Measurements from ENCODE around the gene FALEC.
"Not testable (repeated sequence)": the region's sequence is repeated elsewhere in the genome, so short reads cannot be mapped to it uniquely, and the experiment has no call there.

Gene FALEC

GRCh38 chr1:150568594-150568966, 53.0 kb downstream of the FALEC start:
- TF ChIP-seq, protein P1, sequence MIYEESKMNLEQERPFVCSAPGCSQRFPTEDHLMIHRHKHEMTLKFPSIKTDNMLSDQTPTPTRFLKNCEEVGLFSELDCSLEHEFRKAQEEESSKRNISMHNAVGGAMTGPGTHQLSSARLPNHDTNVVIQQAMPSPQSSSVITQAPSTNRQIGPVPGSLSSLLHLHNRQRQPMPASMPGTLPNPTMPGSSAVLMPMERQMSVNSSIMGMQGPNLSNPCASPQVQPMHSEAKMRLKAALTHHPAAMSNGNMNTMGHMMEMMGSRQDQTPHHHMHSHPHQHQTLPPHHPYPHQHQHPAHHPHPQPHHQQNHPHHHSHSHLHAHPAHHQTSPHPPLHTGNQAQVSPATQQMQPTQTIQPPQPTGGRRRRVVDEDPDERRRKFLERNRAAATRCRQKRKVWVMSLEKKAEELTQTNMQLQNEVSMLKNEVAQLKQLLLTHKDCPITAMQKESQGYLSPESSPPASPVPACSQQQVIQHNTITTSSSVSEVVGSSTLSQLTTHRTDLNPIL (CRISPR knock-in tag; IDR thresholded peaks at IDR 0.05; ENCODE audit: low read depth): 0 out of 2 replicates have a peak, but pooled peaks have one; percentile 5
- TF ChIP-seq TCF4 (CRISPR knock-in tag; IDR thresholded peaks at IDR 0.05; ENCODE audit: borderline replicate concordance) (no peak), RARB (CRISPR knock-in tag; IDR thresholded peaks at IDR 0.05) (peak; percentile 75; the same call in 1 of the 2 replicates), ARNTL (CRISPR knock-in tag; IDR thresholded peaks at IDR 0.05; ENCODE audit: borderline replicate concordance, low read depth) (no peak), POU6F1 (CRISPR knock-in tag; IDR thresholded peaks at IDR 0.05; ENCODE audit: borderline replicate concordance, low read depth) (0 out of 2 replicates have a peak, but pooled peaks have one; percentile 3), TOX (CRISPR knock-in tag; IDR thresholded peaks at IDR 0.05; ENCODE audit: borderline replicate concordance) (peak; percentile 63; the same call in 1 of the 2 replicates), SNAI2 (CRISPR knock-in tag; IDR thresholded peaks at IDR 0.05) (0 out of 2 replicates have a peak, but pooled peaks have one; percentile 2)
- ATAC-seq: peak; percentile 7

DNA sequence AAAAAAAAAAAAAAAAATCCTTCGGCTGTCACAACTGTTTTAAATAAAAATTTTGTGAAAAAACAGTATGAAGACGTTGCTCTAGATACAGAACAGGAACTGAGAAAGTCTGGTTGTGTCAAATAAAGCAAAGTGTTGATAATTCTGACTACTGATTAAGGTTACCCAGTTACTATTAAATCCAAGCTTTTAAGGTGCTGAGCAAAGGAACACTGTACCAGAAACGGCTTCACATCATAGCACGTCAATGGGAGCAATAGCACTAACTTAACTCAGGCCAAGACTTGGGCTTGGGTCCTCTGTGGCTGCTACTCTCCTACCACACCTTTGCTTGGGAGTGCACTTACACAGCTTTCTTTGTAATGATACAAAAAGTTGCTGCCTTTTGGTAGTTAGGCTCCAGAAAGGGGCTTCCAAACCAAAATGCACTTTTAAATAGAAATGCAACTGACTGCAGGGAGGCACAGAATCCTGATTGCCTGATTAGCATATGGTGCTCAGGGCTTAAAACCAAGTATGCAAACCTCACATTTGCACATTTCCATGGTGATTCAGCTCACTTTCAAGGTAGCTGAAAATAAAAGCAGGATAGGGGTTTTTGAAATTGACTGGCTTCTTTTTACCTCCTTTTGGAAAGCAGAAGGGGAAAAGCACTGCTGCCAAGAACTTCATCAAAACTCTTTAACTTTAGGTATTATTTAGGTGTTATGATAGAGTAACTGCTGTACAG, 57.5 kb downstream of the FALEC start:
- TF ChIP-seq POU6F1 (CRISPR knock-in tag; IDR thresholded peaks at IDR 0.05; ENCODE audit: borderline replicate concordance, low read depth): peak; percentile 52; the same call in 1 of the 2 replicates
- no peak for TF ChIP-seq ZFP30 (CRISPR knock-in tag; IDR thresholded peaks at IDR 0.05)
- TF ChIP-seq ESRRG (CRISPR knock-in tag; IDR thresholded peaks at IDR 0.05): no peak
- TF ChIP-seq RARB (CRISPR knock-in tag; IDR thresholded peaks at IDR 0.05): peak; percentile 84
- TF ChIP-seq ZFP3 (CRISPR knock-in tag; IDR thresholded peaks at IDR 0.05): no peak
- 0 out of 2 replicates have a peak, but pooled peaks have one; percentile 21 for TF ChIP-seq CSRNP3 (CRISPR knock-in tag; IDR thresholded peaks at IDR 0.05)
- peak; percentile 85 for TF ChIP-seq TOX (CRISPR knock-in tag; IDR thresholded peaks at IDR 0.05; ENCODE audit: borderline replicate concordance)
- TF ChIP-seq BACH2 (CRISPR knock-in tag; IDR thresholded peaks at IDR 0.05; ENCODE audit: borderline replicate concordance): no peak
- peak; percentile 51; the same call in 1 of the 2 replicates for TF ChIP-seq ZC3H10 (CRISPR knock-in tag; IDR thresholded peaks at IDR 0.05)
- TF ChIP-seq, protein P2, sequence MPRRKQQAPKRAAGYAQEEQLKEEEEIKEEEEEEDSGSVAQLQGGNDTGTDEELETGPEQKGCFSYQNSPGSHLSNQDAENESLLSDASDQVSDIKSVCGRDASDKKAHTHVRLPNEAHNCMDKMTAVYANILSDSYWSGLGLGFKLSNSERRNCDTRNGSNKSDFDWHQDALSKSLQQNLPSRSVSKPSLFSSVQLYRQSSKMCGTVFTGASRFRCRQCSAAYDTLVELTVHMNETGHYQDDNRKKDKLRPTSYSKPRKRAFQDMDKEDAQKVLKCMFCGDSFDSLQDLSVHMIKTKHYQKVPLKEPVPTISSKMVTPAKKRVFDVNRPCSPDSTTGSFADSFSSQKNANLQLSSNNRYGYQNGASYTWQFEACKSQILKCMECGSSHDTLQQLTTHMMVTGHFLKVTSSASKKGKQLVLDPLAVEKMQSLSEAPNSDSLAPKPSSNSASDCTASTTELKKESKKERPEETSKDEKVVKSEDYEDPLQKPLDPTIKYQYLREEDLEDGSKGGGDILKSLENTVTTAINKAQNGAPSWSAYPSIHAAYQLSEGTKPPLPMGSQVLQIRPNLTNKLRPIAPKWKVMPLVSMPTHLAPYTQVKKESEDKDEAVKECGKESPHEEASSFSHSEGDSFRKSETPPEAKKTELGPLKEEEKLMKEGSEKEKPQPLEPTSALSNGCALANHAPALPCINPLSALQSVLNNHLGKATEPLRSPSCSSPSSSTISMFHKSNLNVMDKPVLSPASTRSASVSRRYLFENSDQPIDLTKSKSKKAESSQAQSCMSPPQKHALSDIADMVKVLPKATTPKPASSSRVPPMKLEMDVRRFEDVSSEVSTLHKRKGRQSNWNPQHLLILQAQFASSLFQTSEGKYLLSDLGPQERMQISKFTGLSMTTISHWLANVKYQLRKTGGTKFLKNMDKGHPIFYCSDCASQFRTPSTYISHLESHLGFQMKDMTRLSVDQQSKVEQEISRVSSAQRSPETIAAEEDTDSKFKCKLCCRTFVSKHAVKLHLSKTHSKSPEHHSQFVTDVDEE (CRISPR knock-in tag; IDR thresholded peaks at IDR 0.05): no peak
- no peak for TF ChIP-seq ISL1 (CRISPR knock-in tag; IDR thresholded peaks at IDR 0.05)
- no peak for TF ChIP-seq PPARA (CRISPR knock-in tag; IDR thresholded peaks at IDR 0.05; ENCODE audit: borderline replicate concordance)
- TF ChIP-seq ZNF70 (CRISPR knock-in tag; IDR thresholded peaks at IDR 0.05): no peak
- no peak for TF ChIP-seq OSR1 (CRISPR knock-in tag; IDR thresholded peaks at IDR 0.05)
- TF ChIP-seq ARNTL (CRISPR knock-in tag; IDR thresholded peaks at IDR 0.05; ENCODE audit: borderline replicate concordance, low read depth): no peak; the same call in 1 of the 2 replicates
- no peak for TF ChIP-seq ZNF565 (CRISPR knock-in tag; conservative IDR thresholded peaks at IDR 0.05; ENCODE audit: low read depth)
- TF ChIP-seq, protein P3, sequence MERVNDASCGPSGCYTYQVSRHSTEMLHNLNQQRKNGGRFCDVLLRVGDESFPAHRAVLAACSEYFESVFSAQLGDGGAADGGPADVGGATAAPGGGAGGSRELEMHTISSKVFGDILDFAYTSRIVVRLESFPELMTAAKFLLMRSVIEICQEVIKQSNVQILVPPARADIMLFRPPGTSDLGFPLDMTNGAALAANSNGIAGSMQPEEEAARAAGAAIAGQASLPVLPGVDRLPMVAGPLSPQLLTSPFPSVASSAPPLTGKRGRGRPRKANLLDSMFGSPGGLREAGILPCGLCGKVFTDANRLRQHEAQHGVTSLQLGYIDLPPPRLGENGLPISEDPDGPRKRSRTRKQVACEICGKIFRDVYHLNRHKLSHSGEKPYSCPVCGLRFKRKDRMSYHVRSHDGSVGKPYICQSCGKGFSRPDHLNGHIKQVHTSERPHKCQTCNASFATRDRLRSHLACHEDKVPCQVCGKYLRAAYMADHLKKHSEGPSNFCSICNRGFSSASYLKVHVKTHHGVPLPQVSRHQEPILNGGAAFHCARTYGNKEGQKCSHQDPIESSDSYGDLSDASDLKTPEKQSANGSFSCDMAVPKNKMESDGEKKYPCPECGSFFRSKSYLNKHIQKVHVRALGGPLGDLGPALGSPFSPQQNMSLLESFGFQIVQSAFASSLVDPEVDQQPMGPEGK (CRISPR knock-in tag; IDR thresholded peaks at IDR 0.05; ENCODE audit: borderline replicate concordance): no peak; the same call in 1 of the 2 replicates
- TF ChIP-seq SNAI2 (CRISPR knock-in tag; IDR thresholded peaks at IDR 0.05): no peak
- TF ChIP-seq CSDC2 (CRISPR knock-in tag; IDR thresholded peaks at IDR 0.05): no peak
- 0 out of 2 replicates have a peak, but pooled peaks have one; percentile 26 for TF ChIP-seq ZNF8 (CRISPR knock-in tag; IDR thresholded peaks at IDR 0.05)
- ATAC-seq: no peak

DNA sequence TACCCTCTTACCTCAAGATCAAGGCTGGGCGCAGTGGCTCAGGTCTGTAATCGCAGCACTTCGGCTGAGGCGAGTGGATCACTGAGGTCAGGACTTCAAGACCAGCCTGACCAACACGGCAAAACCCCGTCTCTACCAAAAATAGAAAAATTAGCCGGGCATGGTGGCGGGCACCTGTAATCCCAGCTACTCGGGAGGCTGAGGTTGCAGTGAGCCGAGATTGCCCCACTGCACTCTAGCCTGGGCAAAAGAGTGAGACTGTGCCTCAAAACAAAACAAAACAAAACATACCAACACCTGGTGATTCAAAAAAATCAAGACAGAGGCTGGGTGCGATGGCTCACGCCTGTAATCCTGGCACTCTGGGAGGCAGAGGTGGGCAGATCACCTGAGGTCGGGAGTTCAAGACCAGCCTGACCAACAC, 58.1 kb downstream of the FALEC start:
- not testable (repeated sequence) for ATAC-seq
